Measurements from ENCODE around the gene ZFAND3. TPM values are rescaled to one million over a fixed set of nuclear protein-coding genes. Genes with fewer than 3 reads are reported as not detected.

ZFAND3 gene
- total RNA-seq, 3 donors from 2014 or later, result 34.1 to 53.0 (median 36.0) TPM

DNA sequence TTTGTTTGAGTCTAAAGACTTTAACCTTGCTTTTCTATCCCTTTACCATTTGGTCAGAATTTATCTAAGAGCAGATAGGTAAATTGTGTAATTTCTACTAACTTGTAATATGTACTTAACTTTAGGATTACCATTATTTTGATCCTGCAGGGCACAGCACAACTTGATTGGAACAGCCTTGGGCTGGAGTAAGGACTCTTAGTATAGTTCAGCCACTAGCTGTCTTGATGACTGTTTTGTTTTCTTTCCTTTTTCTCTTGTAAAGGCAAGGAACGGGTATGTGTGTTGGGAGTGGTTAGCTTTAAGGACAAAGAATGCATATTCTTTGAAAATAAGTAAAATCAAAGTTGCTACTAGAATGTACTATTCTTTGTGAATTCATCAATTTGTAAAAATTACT is 203.2 kb downstream of the ZFAND3 start:
- no peak overlapping the region for H3K27ac ChIP-seq
- H3K27me3 ChIP-seq, result no peaks in the 10 kb centered on the region
- DNase-seq (ENCODE audit: low spot score in 2 of 2), result no peak
- no peak for TF ChIP-seq POLR2AphosphoS5 (IDR thresholded peaks at IDR 0.05)
- no peak for TF ChIP-seq CTCF (IDR thresholded peaks at IDR 0.05)
- TF ChIP-seq POLR2A (IDR thresholded peaks at IDR 0.05), result no peak
- no peak overlapping the region for H3K4me3 ChIP-seq
- no peaks in the 10 kb centered on the region for H3K36me3 ChIP-seq
- H3K9me3 ChIP-seq, result peaks cover 0 to 9% of the 10 kb centered on the region in 2 donors
- no peaks in the 10 kb centered on the region for H3K4me1 ChIP-seq
- intact Hi-C loops (cut with DNase I; ENCODE audit: low total_unique reads), result no loop called here

- intact Hi-C loops (cut with DNase I; ENCODE audit: low total_unique reads), result no loop called here
- DNase-seq (ENCODE audit: low spot score in 2 of 2), result no peak
- no peak overlapping the region for H3K4me3 ChIP-seq
Measured at GRCh38 chr6:38024908-38025307, 205.4 kb downstream of the ZFAND3 start.

DNA sequence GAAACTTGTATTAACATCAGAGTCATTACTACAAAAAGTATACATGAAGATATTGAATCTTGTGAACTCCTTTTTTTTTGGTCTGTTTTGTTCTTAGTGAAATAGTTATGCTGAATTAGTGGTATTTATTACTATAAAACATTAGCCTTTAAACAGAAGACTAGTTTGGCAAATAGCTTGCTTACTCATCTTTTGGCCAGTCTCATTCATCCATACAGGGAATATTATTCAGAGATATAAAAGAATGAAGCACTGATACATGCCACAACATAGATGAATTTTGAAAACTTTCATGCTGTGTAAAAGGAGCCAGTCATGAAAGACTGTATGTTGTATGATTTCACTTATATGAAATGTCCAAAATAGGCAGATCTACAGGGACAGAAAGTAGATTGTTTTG is 205.9 kb downstream of the ZFAND3 start:
- H3K9me3 ChIP-seq, result peaks cover 0 to 9% of the 10 kb centered on the region in 2 donors
- no peak overlapping the region for H3K4me3 ChIP-seq
- no peak for DNase-seq (ENCODE audit: low spot score in 2 of 2)
- TF ChIP-seq POLR2A (IDR thresholded peaks at IDR 0.05) (no peak), CTCF (IDR thresholded peaks at IDR 0.05) (no peak), POLR2AphosphoS5 (IDR thresholded peaks at IDR 0.05) (no peak)
- H3K27ac ChIP-seq, result no peak overlapping the region
- no peaks in the 10 kb centered on the region for H3K27me3 ChIP-seq
- intact Hi-C loops (cut with DNase I; ENCODE audit: low total_unique reads), result no loop called here
- H3K4me1 ChIP-seq, result no peaks in the 10 kb centered on the region
- H3K36me3 ChIP-seq, result no peaks in the 10 kb centered on the region

More at GRCh38 chr6:38024908-38025307, 205.4 kb downstream of the ZFAND3 start:
- Histone ChIP-seq H3K36me3 (no peaks in the 10 kb centered on the region), H3K9me3 (peaks cover 0 to 9% of the 10 kb centered on the region in 2 donors), H3K4me1 (no peaks in the 10 kb centered on the region), H3K27ac (no peak overlapping the region), H3K27me3 (no peaks in the 10 kb centered on the region)
- no peak for TF ChIP-seq POLR2A (IDR thresholded peaks at IDR 0.05)
- TF ChIP-seq CTCF (IDR thresholded peaks at IDR 0.05), result no peak
- no peak for TF ChIP-seq POLR2AphosphoS5 (IDR thresholded peaks at IDR 0.05)

DNA sequence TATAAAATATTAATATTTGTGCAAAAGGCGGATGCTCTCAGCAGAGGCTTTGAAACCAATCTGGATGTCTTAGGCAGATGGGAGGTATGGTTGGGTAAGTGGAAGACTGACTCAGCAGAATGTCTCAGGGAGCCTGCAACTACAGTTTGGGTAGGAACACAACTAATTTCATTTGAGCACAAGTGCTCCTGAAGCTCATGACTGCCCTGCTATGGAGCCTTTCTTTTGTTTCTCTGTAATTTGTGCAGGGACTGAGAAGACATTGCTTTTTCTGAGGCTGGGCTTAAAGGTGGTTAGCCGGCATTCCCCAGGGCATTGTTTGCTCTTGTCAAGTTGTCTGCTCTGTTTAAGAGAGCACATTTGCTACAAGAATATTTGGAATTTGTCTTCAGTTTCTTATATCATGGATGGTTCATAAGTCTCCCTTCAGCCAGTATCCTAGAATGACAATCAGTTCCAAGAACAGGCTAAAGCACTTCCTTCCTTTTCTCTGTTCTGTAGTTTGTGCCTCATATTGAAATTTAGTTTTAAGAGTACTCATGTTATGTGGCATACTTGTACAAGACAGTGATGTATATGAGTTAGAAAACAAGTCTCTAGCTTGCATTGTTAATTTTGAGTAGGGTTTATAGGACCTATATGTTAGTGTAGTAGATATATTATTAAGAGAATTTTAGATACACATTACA is 208.3 kb downstream of the ZFAND3 start:
- Histone ChIP-seq H3K4me1 (no peaks in the 10 kb centered on the region), H3K9me3 (peaks cover 0 to 9% of the 10 kb centered on the region in 2 donors), H3K4me3 (no peak overlapping the region), H3K27me3 (no peaks in the 10 kb centered on the region), H3K36me3 (no peaks in the 10 kb centered on the region), H3K27ac (no peak overlapping the region)
- no peak for TF ChIP-seq POLR2AphosphoS5 (IDR thresholded peaks at IDR 0.05)
- no peak for TF ChIP-seq POLR2A (IDR thresholded peaks at IDR 0.05)
- no peak for TF ChIP-seq CTCF (IDR thresholded peaks at IDR 0.05)
- DNase-seq (ENCODE audit: low spot score in 2 of 2), result no peak
- intact Hi-C loops (cut with DNase I; ENCODE audit: low total_unique reads), result no loop called here

DNA sequence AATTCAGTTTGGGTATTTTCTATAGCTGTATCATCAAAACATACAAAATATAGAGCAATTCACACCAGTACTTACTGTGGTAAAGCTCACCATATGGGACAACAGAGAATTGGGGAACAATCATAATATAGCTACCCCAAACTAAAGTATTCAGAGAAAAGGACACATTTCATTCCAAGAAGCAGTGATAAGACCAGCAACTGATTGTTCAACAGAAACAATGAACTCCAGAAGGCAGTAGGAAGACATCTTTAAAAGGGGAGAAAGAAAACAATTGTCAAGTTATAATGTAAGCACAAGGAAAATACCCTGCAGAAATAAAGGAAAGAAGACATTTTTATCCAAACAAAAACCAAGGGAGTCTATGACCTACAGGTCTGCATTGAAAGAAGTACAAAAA is 210.9 kb downstream of the ZFAND3 start:
- no peak for DNase-seq (ENCODE audit: low spot score in 2 of 2)
- no peak for TF ChIP-seq CTCF (IDR thresholded peaks at IDR 0.05)
- TF ChIP-seq POLR2AphosphoS5 (IDR thresholded peaks at IDR 0.05), result no peak
- TF ChIP-seq POLR2A (IDR thresholded peaks at IDR 0.05), result no peak
- Histone ChIP-seq H3K4me3 (no peak overlapping the region), H3K27ac (no peak overlapping the region), H3K27me3 (no peaks in the 10 kb centered on the region), H3K9me3 (no peaks in the 10 kb centered on the region), H3K4me1 (no peaks in the 10 kb centered on the region), H3K36me3 (no peaks in the 10 kb centered on the region)
- intact Hi-C loops (cut with DNase I; ENCODE audit: low total_unique reads), result no loop called here
